Gastrocnemius medialis (tissue), 4 donors: ENCODE measurements around the gene PRKD3.

Source experiments
- CTCF ChIP-seq, 5 experiments: fragments of 450-650 bp in 3 of 5; fragments of 200-600 bp in 2 of 5; sonication (generic) in 2 of 5; IDR thresholded peaks in 4 of 5; conservative IDR thresholded peaks in 1 of 5; 1 replicate in 4 of 5; 2 replicates in 1 of 5; pipeline ENCODE4 v1.5.1; 2016 to 2019; ENCODE audit warnings: antibody characterized with exemption in 5 of 5, mild to moderate bottlenecking in 3 of 5, moderate library complexity in 3 of 5
- POLR2A ChIP-seq, 2 donors: fragments of 450-650 bp; IDR thresholded peaks; one replicate each; pipeline ENCODE4 v1.6.1; 2017; ENCODE audit warnings: antibody characterized with exemption in 2 of 2, mild to moderate bottlenecking in 2 of 2, moderate library complexity in 2 of 2

DNA sequence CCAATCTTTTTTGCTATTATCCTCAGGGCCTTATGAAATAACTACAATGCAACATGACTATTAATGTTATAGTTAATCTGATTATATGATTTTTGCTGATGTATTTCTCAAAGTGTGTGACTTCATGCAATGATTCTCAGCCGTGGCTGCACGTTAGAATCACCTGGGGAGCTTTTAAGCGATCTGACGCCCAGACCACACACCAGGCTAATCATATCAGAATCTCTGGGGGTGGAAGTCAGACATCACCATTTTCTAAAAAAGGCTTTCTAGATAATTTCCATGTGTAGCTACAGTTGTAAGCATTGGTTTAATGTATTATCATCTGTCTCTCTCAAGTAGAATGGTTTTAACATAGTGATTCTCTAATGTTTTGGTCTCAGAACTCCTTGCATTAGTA is 14.3 kb upstream of the PRKD3 start:
- TF ChIP-seq CTCF (IDR thresholded peaks at IDR 0.05 in 4 of 5, conservative IDR thresholded peaks at IDR 0.05 in 1 of 5) (no peak), POLR2A (IDR thresholded peaks at IDR 0.05) (no peak)
